ENCODE data around the gene ALPL. TPM values are rescaled to one million over a fixed set of nuclear protein-coding genes. Genes with fewer than 3 reads are reported as not detected.

The ALPL gene
- total RNA-seq, 3 donors from 2014 or later: 2.9 to 98.0 (median 17.4) TPM

- no peak for DNase-seq (ENCODE audit: low spot score in 2 of 2)
- no peak overlapping the region for H3K4me3 ChIP-seq
- H3K36me3 ChIP-seq: no peaks in the 10 kb centered on the region
- intact Hi-C loops (cut with DNase I; ENCODE audit: low total_unique reads): no loop called here
- no peaks in the 10 kb centered on the region for H3K4me1 ChIP-seq
- TF ChIP-seq CTCF (IDR thresholded peaks at IDR 0.05) (no peak), POLR2AphosphoS5 (IDR thresholded peaks at IDR 0.05) (no peak), POLR2A (IDR thresholded peaks at IDR 0.05) (no peak)
- H3K9me3 ChIP-seq: no peaks in the 10 kb centered on the region
- H3K27me3 ChIP-seq: no peaks in the 10 kb centered on the region
- no peak overlapping the region for H3K27ac ChIP-seq
Observed at GRCh38 chr1:21605012-21605715, 95.9 kb downstream of the ALPL start.

GRCh38 chr1:21605964-21606705 lies 96.9 kb downstream of the ALPL start:
- TF ChIP-seq CTCF (IDR thresholded peaks at IDR 0.05): no peak
- no peak for TF ChIP-seq POLR2A (IDR thresholded peaks at IDR 0.05)
- no peak for TF ChIP-seq POLR2AphosphoS5 (IDR thresholded peaks at IDR 0.05)
- intact Hi-C loops (cut with DNase I; ENCODE audit: low total_unique reads): no loop called here
- Histone ChIP-seq H3K4me1 (no peaks in the 10 kb centered on the region), H3K27me3 (no peaks in the 10 kb centered on the region), H3K36me3 (no peaks in the 10 kb centered on the region), H3K27ac (no peak overlapping the region), H3K9me3 (no peaks in the 10 kb centered on the region), H3K4me3 (no peak overlapping the region)
- no peak for DNase-seq (ENCODE audit: low spot score in 2 of 2)

GRCh38 chr1:21607549-21608529 lies 98.6 kb downstream of the ALPL start:
- Histone ChIP-seq H3K36me3 (no peaks in the 10 kb centered on the region), H3K27ac (no peak overlapping the region), H3K27me3 (no peaks in the 10 kb centered on the region), H3K9me3 (no peaks in the 10 kb centered on the region), H3K4me3 (no peak overlapping the region), H3K4me1 (no peaks in the 10 kb centered on the region)
- intact Hi-C loops (cut with DNase I; ENCODE audit: low total_unique reads): no loop called here
- no peak for DNase-seq (ENCODE audit: low spot score in 2 of 2)
- TF ChIP-seq POLR2A (IDR thresholded peaks at IDR 0.05) (no peak), CTCF (IDR thresholded peaks at IDR 0.05) (no peak), POLR2AphosphoS5 (IDR thresholded peaks at IDR 0.05) (no peak)

GRCh38 chr1:21608798-21609197 lies 99.6 kb downstream of the ALPL start:
- Histone ChIP-seq H3K27ac (no peak overlapping the region), H3K27me3 (no peaks in the 10 kb centered on the region), H3K4me3 (no peak overlapping the region), H3K36me3 (no peaks in the 10 kb centered on the region), H3K4me1 (no peaks in the 10 kb centered on the region), H3K9me3 (no peaks in the 10 kb centered on the region)
- no peak for TF ChIP-seq CTCF (IDR thresholded peaks at IDR 0.05)
- TF ChIP-seq POLR2A (IDR thresholded peaks at IDR 0.05): no peak
- TF ChIP-seq POLR2AphosphoS5 (IDR thresholded peaks at IDR 0.05): no peak
- intact Hi-C loops (cut with DNase I; ENCODE audit: low total_unique reads): no loop called here
- DNase-seq (ENCODE audit: low spot score in 2 of 2): no peak

Measured in breast epithelium (tissue), 4 donors.